Measurements from ENCODE around the gene DIPK1A.

- no peak for TF ChIP-seq POLR2A (IDR thresholded peaks at IDR 0.05; ENCODE audit: low read depth, low read length)
- no peak for TF ChIP-seq TAF1 (IDR thresholded peaks at IDR 0.05; ENCODE audit: borderline replicate concordance, low read depth, low read length)
- TF ChIP-seq POLR2AphosphoS5 (IDR thresholded peaks at IDR 0.05; ENCODE audit: low read depth, low read length) = no peak
Observed at GRCh38 chr1:92910081-92910480, 51.2 kb downstream of the DIPK1A start.
